ENCODE results near the gene MAP1S. TPM values are rescaled to one million over a fixed set of nuclear protein-coding genes. Genes with fewer than 3 reads are reported as not detected.
A peak's percentile ranks its signal among the peaks of the same experiment; 100 is the strongest.
"Not testable (repeated sequence)": the region's sequence is repeated elsewhere in the genome, so short reads cannot be mapped to it uniquely, and the experiment has no call there.

Gene MAP1S
- total RNA-seq, 1 donor from 2014 or later, result 67.1 TPM

- ATAC-seq, result peak; percentile 73 to 85
- peak overlapping the region; percentile 39 for H3K4me3 ChIP-seq
- no peak overlapping the region for H3K27ac ChIP-seq
- intact Hi-C loops (cut with DNase I), result no loop called here
- H3K27me3 ChIP-seq (ENCODE audit: low read depth), result peaks cover 22% of the 10 kb centered on the region
- H3K36me3 ChIP-seq, result no peaks in the 10 kb centered on the region
- H3K9me3 ChIP-seq, result no peaks in the 10 kb centered on the region
- no peak for TF ChIP-seq CTCF (IDR thresholded peaks at IDR 0.05)
- H3K4me1 ChIP-seq, result peaks cover 10% of the 10 kb centered on the region
- peak; percentile 88 for DNase-seq
These were observed 59.1 kb downstream of the MAP1S start for GRCh38 chr19:17778251-17778967.

- Histone ChIP-seq H3K27me3 (ENCODE audit: low read depth) (peaks cover 22% of the 10 kb centered on the region), H3K36me3 (no peaks in the 10 kb centered on the region), H3K4me3 (peak overlapping the region; percentile 39), H3K9me3 (no peaks in the 10 kb centered on the region), H3K4me1 (peaks cover 10% of the 10 kb centered on the region), H3K27ac (no peak overlapping the region)
- intact Hi-C loops (cut with DNase I), result no loop called here
- no peak for TF ChIP-seq CTCF (IDR thresholded peaks at IDR 0.05)
- DNase-seq, result peak; percentile 76
- ATAC-seq, result peak; percentile 17 to 37
These were observed 60.0 kb downstream of the MAP1S start for GRCh38 chr19:17778968-17779929.

GRCh38 chr19:17780781-17781180 is 61.5 kb downstream of the MAP1S start:
- Histone ChIP-seq H3K27me3 (ENCODE audit: low read depth) (peaks cover 22% of the 10 kb centered on the region), H3K9me3 (no peaks in the 10 kb centered on the region), H3K4me3 (no peak overlapping the region), H3K36me3 (no peaks in the 10 kb centered on the region), H3K4me1 (peaks cover 10% of the 10 kb centered on the region), H3K27ac (no peak overlapping the region)
- intact Hi-C loops (cut with DNase I), result no loop called here
- TF ChIP-seq CTCF (IDR thresholded peaks at IDR 0.05), result no peak
- DNase-seq, result no peak
- ATAC-seq, result no peak

- ATAC-seq; H3K4me3 ChIP-seq; H3K27ac ChIP-seq; H3K4me1 ChIP-seq; intact Hi-C loops (cut with DNase I); H3K9me3 ChIP-seq; DNase-seq; H3K36me3 ChIP-seq: not testable (repeated sequence)
- H3K27me3 ChIP-seq (ENCODE audit: low read depth), result peaks cover 16% of the 10 kb centered on the region
These were observed 64.4 kb downstream of the MAP1S start for GRCh38 chr19:17783721-17784120.

Other genes starting within 250 kb of the MAP1S start
- 27.0 TPM for gene SLC27A1, start 249.0 kb upstream of the MAP1S start, total RNA-seq
- 89.4 TPM for gene PGLS, start 207.8 kb upstream of the MAP1S start, total RNA-seq
- gene COLGALT1, start 163.8 kb upstream of the MAP1S start, total RNA-seq, result 142 TPM
- 0.21 TPM for gene UNC13A, start 31.1 kb upstream of the MAP1S start, total RNA-seq
- 8.7 TPM for gene FCHO1, start 32.0 kb downstream of the MAP1S start, total RNA-seq
- gene B3GNT3, start 75.7 kb downstream of the MAP1S start, total RNA-seq, result 1.6 TPM
- not detected for gene INSL3, start 102.0 kb downstream of the MAP1S start, total RNA-seq
- 15.9 TPM for gene JAK3, start 128.5 kb downstream of the MAP1S start, total RNA-seq
- gene RPL18A, start 140.4 kb downstream of the MAP1S start, total RNA-seq, result 1,378 TPM
- 0.18 TPM for gene SLC5A5, start 152.5 kb downstream of the MAP1S start, total RNA-seq
- gene CCDC124, start 213.5 kb downstream of the MAP1S start, total RNA-seq, result 55.3 TPM
- not detected for gene KCNN1, start 247.6 kb downstream of the MAP1S start, total RNA-seq